ENCODE results near the gene PEX26.
"Not testable (repeated sequence)": the region's sequence is repeated elsewhere in the genome, so short reads cannot be mapped to it uniquely, and the experiment has no call there.

The PEX26 gene

GRCh38 chr22:18056161-18056666, 21.6 kb upstream of the PEX26 start:
- peak in 31 of 51 donors; percentile 10 to 83 (median 39) for DNase-seq

- peak in 7 of 51 donors; percentile 8 to 70 (median 16) for DNase-seq
Observed at GRCh38 chr22:18056807-18057474, 20.8 kb upstream of the PEX26 start.

GRCh38 chr22:18057568-18058209, 20.1 kb upstream of the PEX26 start:
- peak in 22 of 51 donors; percentile 6 to 79 (median 28) for DNase-seq

GRCh38 chr22:18058371-18059093, 19.3 kb upstream of the PEX26 start:
- no peak for DNase-seq

- no peak for DNase-seq
Observed at GRCh38 chr22:18059094-18059417, 18.7 kb upstream of the PEX26 start.

- no peak for DNase-seq
Observed at GRCh38 chr22:18059473-18059872, 18.3 kb upstream of the PEX26 start.

GRCh38 chr22:18059991-18060390, 17.8 kb upstream of the PEX26 start:
- no peak for DNase-seq

GRCh38 chr22:18060646-18061620, 16.9 kb upstream of the PEX26 start:
- no peak for DNase-seq

- no peak for DNase-seq
Observed at GRCh38 chr22:18062421-18062820, 15.4 kb upstream of the PEX26 start.

- no peak for DNase-seq
Observed at GRCh38 chr22:18063306-18063705, 14.5 kb upstream of the PEX26 start.

GRCh38 chr22:18063715-18064114, 14.1 kb upstream of the PEX26 start:
- not testable (repeated sequence) for DNase-seq

GRCh38 chr22:18064636-18065035, 13.2 kb upstream of the PEX26 start:
- no peak for DNase-seq

- no peak for DNase-seq
Observed at GRCh38 chr22:18065256-18065655, 12.5 kb upstream of the PEX26 start.

- no peak for DNase-seq
Observed at GRCh38 chr22:18066181-18066859, 11.5 kb upstream of the PEX26 start.

- no peak for DNase-seq
Observed at GRCh38 chr22:18067121-18067520, 10.7 kb upstream of the PEX26 start.

- no peak for DNase-seq
Observed at GRCh38 chr22:18067548-18068341, 10.0 kb upstream of the PEX26 start.

GRCh38 chr22:18068381-18068988, 9.3 kb upstream of the PEX26 start:
- no peak for DNase-seq

- DNase-seq = no peak
Observed at GRCh38 chr22:18069041-18069440, 8.7 kb upstream of the PEX26 start.

GRCh38 chr22:18070041-18070440, 7.7 kb upstream of the PEX26 start:
- no peak for DNase-seq
